Posterior cingulate gyrus (tissue), 11 donors: ENCODE measurements around the gene TMEM141.
A peak's percentile ranks its signal among the peaks of the same experiment; 100 is the strongest.
"Not testable (repeated sequence)": the region's sequence is repeated elsewhere in the genome, so short reads cannot be mapped to it uniquely, and the experiment has no call there.

Source experiments
- DNase-seq, 10 donors: peaks; one replicate each; pipeline versions ENCODE4 v3.0.0 to v3.0.0-alpha.2; 2020 to 2021; ENCODE audit warnings: mixed read lengths in 3 of 10
- intact Hi-C: fragments of 100-400 bp; cut with DNase I; formaldehyde crosslinking; loops from one replicate; pipeline ENCODE4 v1.15.1; 2023

TMEM141 gene

DNA sequence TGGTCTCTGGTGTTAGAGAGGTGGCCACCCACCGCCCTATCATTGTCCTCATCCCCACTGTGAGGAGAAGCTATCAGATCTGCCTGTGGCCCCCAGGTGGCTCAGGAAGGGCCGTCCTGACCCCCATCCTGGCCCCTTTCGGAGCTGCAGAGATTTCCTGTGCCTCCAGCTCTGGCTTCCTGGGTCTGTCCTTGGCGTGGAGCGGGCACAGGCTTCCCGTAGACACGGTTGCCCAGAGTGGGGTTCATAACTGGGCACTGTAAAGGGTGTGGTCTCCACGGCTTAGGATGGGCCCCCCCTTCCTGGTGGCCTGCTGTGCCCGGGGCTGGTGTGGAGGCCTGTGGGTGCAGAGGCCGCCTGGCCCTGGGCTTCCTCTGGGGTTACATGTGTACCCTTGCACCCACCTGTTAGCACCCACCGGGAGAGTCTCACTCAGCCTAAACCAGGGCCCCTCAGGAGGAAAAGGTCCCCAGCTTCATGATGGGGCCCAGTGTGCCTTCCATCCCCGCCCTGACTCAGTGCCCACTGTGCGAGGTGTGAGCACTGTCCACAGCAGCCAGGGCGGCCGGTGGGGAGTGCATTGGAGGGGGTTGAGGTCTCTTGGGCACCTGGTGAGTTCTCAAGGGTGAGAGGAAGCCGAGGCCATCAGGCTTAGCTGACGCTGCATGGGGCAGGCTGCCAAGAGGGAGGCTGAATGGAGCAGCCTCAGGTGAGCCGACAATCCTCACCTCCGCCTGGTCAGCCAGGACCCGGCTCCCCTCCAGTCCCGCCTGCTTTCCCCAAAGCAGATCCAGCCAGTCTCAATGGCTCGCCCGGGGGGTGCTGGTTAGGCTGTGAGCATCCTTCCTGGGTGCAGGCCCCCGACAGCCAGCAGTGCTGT, 35.8 kb downstream of the TMEM141 start:
- intact Hi-C loops: no loop called here
- DNase-seq: peak in 3 of 10 donors; percentile 4 to 58 (median 52)

DNA sequence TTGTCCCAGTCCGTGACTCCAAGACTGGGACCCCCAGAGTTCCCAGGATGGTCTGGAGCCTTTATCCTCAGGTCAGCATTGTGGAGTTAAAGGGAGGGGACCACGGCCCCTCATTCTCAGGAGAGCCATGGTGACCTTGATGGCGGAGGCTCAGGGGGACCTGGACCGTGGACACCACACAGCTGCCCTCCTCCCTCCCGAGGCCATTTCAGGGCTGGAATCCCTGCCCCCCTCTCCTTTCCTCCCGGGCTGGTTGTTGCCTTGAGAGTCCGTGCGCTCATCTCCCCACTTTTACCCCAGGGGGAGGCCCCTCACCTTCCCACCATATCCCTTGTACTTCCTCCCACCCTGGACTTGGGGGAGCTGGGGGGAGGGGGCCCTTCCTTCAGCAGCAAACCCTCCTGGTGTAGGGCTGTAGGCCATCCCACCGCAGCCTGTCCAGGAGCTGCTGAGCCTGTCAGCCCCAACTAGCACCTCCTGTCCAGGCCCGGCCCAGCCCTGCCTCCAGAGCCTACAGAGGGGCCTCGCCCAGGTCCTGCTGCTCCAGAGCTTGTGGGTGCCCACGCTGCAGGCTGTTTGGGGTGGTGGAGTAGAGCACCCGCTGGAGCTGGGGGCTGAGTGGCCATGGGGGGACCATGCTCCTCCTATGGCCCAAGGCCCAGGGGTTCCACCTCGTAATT, 36.8 kb downstream of the TMEM141 start:
- DNase-seq: peak in 1 of 10 donors; percentile 5
- intact Hi-C loops: no loop called here

DNA sequence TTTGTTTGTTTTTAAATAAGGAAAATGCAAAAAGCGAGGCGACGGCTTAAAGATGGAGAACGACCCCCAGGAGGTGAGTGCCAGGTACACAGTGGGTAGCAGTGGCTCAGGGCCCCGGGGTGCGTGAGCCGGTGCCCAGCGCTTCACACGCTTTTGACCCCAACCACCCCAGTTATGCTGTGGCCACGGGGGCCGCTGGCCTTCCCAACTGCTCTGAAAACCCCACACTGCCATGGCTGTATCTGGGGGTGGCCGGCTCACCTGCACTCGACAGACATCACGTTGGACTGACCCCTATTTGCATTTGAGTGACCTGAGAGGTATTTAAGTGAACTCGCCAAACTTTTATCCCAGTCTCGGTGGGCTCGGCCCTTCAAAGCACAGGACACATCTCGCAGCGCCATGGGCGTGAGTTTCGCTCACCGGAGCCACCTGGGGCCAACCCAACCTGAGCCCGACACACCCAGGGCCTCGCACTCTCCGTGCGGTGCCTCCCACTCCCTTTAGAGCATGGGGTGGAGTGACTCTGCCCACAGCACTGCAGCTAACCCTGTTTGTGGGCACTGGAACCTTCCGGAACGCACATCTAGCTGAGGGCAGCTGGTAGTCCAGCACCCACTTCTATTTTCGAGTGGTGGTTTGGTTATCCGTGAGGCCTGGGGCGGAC, 37.5 kb downstream of the TMEM141 start:
- intact Hi-C loops: no loop called here
- peak in 2 of 10 donors; percentile 4 to 66 for DNase-seq

DNA sequence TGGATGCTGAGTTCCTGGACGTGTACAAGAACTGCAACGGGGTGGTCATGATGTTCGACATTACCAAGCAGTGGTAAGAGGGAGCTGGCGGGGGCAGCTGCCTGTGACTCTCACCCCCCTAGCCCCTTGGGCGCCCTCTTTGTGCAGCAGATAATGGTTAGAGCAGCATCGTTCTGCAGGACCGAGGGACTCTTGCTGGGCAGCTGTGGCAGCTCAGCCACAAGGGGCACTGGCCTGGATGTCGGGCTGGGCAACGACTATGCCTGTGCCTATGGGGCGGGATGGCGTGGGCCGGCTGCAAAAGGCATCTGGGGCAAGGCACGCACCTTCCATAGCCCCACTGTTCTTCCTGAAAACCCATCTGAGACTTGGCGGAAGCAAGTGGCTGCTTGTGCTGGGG, 38.3 kb downstream of the TMEM141 start:
- no peak for DNase-seq
- intact Hi-C loops: no loop called here

DNA sequence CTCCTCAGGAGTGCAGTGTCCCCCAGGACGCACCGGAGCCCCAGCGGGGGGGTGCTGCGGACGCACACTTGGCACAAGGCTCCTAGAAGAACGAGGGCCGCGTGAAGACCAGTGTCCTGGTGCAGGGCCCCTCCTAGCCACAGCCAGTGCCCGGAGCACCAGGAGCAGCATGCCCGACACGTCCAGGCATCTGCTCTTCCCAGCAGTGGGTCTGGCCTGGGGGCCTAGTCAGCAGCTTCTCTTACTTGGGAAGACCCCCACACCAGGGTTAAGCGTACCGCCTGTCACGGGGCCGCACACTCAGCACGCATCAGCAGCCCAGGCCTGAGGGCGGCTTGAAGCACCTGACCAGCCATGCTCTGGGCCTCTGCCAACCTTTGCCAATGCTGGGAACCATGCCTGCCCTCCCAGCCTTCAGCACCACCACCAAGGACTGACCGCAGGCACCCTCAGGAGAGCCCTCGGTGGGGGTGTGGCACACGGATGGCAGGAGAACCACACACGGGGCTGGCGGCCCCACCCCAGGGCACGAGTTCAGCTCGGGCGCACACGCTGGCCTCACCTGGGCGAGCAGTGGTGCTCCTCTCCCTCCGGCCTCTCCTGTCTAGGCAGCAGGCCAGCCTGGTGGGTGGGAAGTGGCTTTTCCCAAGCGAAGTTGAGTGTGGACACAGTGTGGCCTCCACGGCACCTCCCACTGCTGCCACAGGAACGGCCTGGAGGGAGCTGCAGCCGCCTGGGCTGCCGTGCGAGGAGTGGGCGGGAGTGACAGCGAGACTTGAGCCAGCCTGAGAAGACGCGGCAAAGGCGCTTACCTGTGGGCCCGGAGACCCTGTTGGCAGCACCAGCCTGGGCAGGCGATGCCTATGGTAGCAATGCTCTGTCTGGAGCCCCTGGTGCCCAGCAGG, 39.1 kb downstream of the TMEM141 start:
- peak in 2 of 10 donors; percentile 27 to 87 for DNase-seq
- intact Hi-C loops: no loop called here

DNA sequence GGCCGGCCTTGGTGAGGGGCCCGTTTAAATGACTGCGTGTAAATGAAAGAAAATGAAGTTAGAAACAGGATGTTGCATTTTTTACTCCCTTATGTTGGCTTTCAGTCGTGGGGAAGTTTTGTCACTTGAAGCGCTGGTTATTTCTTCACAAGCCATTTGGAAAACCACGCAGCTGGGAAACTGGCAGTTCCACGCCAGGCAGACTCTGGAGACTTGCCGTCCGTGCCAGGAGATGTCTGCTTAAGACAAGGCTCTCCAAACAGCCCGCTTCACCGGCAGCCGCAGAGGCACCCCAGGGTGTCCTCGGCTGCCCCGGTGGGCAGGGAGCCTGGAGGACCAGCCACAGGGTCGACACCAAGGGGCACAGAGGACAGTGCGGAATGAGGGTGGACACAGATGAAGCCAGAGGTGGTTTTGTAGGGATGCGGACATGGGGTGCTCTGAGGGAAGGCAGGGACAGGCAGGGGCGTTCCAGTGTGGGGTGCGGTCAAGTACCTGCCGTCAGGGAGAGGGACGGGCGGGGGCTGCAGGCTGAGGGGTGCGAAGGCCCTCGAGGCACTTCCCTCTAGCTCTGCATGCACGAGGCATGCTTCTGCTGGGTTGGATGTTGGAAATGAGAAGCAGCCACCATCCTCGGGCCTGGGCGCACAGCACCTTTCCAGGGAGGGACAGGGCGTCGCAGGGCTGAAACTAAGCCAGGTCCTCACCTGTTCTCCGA, 40.0 kb downstream of the TMEM141 start:
- intact Hi-C loops: no loop called here
- peak in 2 of 10 donors; percentile 69 to 86 for DNase-seq

DNA sequence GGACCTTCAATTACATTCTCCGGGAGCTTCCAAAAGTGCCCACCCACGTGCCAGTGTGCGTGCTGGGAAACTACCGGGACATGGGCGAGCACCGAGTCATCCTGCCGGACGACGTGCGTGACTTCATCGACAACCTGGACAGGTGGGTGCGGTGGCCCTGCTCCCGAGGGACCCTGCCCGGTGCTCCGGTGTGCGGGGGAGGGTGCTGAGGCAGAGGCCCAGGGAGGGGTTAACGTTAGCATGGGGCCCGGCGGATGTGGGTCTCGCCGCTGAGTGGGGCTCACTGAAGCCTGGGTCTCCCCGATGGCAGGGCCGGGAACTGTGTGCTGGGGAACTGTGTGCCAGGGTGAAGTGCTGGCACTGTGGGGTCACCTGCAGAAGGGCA, 40.6 kb downstream of the TMEM141 start:
- intact Hi-C loops: no loop called here
- peak in 1 of 10 donors; percentile 5 for DNase-seq

DNA sequence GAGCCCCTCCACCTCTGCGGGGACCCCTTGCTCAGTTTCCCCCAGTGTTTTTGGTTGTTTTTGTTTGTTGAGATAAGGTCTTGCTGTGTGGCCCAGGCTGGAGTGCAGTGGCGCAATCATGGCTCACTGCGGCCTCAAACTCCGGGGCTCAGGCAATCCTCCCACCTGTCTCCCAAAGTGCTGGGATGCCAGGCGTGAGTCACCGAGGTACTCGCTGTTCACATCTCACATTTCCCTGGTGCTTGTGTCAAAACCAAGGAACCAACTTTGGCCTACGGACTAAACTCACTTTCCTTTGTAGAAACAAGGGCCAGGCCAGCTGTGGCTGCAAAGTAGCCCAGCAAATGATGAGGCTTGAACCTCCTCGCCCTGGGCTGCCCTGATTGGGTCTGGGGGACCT, 41.4 kb downstream of the TMEM141 start:
- peak in 1 of 10 donors; percentile 57 for DNase-seq
- intact Hi-C loops: no loop called here

DNA sequence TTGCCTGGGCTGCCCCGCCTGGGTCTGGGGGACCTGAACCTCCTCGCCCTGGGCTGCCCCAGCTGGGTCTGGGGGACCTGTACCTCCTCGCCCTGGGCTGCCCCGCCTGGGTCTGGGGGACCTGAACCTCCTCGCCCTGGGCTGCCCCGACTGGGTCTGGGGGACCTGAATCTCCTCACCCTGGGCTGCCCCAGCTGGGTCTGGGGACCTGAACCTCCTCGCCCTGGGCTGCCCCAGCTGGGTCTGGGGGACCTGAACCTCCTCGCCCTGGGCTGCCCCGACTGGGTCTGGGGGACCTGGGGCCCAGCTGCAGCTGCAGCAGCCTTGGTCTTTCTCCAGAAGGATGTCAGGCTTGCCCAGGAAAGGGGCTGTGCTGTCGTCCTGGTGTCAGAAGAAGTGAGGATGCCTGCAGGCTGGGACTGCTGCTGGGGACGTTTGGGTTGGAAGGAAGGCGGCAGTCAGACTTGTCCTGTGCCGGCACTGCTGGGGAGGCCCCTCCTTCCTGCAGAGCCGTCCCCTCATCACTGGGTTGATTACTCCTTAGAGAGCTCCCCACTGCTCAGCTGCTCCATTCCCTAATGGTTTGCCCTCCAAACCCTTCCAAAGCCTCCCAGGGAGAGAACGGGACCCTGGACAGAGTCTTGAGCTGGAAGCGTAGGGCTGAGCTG, 42.4 kb downstream of the TMEM141 start:
- intact Hi-C loops, DNase-seq: not testable (repeated sequence)

DNA sequence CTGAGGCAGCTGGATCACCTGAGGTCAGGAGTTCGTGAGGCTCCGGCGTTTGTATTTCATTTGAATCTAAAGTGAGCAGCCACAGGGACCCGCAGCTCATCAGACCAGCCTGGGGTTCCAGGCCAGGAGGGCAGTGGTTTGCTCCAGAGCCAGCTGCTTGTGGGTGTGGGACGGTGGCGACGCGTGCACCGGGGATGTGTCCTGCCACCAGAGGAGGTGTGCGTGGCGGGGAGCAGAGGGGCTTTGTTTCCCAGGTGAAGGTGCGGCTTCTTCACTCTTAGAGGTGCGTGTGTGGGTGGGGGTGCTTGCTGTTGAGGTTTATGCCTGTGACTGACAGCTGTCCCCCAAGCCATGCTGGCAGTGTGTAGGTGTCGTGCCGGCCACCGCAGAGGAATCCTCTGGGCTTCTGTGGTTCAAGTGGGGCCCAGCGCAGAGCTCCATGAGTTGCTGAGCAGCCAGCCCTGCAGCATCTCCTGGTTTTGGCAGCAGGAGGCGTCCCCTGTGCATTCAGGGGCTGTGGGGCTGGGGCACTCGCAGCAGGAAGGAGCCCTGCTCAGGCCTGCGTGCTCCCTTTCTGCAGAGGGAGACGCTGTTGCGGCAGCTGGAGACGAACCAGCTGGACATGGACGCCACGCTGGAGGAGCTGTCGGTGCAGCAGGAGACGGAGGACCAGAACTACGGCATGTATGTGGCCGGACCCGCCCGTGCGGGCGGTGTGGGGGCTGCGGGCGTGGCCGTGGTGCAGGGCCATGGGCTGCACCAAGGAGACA, 44.2 kb downstream of the TMEM141 start:
- DNase-seq: no peak
- intact Hi-C loops: no loop called here

DNA sequence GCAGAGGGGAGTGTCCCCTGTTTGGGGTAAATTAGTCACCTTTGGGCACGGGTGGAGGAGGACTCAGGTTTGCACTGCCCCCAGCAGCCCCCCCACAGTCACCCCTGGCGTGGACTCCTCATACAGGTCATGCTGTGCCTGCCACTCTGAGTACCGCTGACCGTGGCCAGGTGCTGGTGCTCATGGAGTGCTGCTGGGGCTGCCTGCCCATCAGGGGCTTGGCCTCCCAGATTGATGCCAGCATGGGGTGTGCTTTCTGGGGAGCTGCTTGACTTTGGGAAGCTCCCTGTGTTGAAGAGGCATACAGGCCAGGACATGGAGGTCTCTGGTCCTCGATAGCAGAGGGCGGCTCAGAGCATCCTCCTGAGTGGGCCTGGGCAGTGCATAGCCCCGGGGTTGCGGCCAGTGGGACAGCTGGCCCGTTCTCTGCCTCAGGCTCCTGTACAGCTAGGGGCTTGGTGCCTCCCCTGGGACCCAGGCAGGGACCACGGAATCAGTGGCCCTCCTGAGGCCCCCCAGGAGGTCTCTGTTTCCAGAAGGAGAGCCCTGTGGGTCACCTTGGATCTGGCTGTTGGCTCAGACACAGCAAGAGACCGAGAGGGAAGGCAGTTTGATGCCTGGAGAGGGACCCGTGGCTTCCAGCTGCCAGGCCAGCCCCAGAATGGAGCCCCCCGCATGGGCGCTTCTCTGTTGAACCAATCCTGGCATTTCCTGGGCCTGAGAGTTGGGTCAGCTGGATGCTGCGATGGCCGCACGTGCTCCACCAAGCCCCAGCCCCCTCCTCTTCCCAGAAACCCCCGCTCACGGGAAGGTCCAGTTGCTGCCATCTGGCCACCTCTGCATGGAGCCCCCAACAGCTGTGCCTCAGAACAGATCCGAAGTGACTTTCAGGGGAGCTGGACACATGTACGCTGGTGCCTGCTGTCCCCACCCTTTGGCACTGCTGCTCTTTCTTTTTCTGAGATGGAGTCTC, 45.1 kb downstream of the TMEM141 start:
- DNase-seq: no peak
- intact Hi-C loops: no loop called here

DNA sequence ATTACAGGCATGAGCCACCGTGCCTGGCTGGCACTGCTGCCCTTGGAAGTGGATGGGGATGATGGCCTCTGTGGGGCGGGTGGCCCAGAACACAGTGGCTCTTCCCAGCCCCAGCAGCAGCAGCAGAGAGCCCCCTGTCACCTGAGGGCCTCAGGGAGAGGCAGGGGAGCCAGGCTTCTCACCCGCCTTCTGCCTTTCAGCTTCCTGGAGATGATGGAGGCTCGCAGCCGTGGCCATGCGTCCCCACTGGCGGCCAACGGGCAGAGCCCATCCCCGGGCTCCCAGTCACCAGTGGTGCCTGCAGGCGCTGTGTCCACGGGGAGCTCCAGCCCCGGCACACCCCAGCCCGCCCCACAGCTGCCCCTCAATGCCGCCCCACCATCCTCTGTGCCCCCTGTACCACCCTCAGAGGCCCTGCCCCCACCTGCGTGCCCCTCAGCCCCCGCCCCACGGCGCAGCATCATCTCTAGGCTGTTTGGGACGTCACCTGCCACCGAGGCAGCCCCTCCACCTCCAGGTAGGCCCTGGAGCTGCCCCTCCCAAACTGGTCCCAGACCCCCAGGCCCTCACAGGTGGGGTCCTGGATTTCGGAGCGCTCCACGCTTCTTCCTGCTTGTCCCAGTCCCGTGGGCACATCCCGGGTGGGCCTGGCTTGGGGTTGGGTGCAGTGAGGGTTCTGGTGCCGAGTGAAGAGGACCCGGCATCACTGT, 46.2 kb downstream of the TMEM141 start:
- no peak for DNase-seq
- intact Hi-C loops: no loop called here

DNA sequence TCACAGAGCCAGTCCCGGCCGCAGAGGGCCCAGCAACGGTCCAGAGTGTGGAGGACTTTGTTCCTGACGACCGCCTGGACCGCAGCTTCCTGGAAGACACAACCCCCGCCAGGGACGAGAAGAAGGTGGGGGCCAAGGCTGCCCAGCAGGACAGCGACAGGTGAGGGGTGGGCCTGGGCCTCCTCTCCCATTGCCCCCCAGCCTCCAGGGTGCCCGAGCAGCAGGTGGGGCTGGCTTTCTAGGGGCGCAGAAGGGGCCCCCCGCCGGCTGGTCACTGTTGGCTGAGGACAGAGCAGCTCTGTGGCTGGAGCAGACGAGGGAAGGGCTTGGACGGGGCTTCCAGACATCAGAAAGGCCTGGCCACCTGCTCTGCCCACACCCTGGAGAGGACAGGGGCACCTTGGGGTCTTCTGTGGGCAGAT, 46.7 kb downstream of the TMEM141 start:
- intact Hi-C loops, DNase-seq: not testable (repeated sequence)

DNA sequence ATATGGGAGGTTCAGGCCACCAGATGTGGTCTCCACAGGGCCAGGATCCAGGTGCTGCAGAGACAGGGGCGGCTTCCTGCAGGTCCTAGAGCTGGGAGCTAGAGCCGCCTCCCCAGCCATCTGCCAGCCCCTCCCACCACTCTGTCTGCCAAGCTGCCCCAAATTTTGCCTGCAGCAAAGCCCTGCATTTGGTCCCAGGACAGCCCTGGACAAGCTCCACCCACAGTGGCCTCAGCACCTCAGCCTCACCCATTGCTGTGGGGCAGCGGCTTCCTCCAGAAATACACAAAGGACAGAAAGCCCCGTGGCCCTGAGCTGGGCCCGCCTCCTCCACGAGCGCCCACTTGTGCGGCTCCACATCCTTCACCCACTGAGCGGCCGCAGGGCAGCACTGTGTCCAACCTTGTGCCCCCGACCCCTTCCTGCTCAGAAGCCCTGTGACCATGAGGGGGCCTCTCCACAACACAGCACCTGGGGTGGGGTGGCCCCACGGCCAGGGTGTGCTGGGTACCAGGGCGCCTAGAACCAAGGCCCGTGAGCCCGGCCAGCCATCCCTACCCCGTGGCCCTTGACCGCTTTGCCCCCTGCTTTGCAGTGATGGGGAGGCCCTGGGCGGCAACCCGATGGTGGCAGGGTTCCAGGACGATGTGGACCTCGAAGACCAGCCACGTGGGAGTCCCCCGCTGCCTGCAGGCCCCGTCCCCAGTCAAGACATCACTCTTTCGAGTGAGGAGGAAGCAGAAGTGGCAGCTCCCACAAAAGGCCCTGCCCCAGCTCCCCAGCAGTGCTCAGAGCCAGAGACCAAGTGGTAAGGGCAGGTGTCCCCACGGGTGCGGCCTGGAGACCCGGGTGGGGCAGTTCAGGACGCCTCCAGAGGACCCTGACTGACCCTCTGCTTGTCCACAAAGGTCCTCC, 47.4 kb downstream of the TMEM141 start:
- intact Hi-C loops: no loop called here
- DNase-seq: no peak
